C4-2B (cell line): ENCODE measurements around the gene ARNT2.
A peak's percentile ranks its signal among the peaks of the same experiment; 100 is the strongest.
"Not testable (repeated sequence)": the region's sequence is repeated elsewhere in the genome, so short reads cannot be mapped to it uniquely, and the experiment has no call there.

Source experiments
- H3K27ac ChIP-seq: fragments of 450-650 bp; 2 replicates; pipeline ENCODE4 v1.5.1; 2017
- ZFX ChIP-seq: fragments of 450-650 bp; IDR thresholded peaks from 2 replicates; pipeline ENCODE4 v1.6.1; 2017
- TF ChIP-seq, protein P1 (sequence below): fragments of 450-650 bp; conservative IDR thresholded peaks from 2 replicates; pipeline ENCODE4 v1.5.1; 2017; ENCODE audit warnings: mild to moderate bottlenecking

ARNT2 gene

DNA sequence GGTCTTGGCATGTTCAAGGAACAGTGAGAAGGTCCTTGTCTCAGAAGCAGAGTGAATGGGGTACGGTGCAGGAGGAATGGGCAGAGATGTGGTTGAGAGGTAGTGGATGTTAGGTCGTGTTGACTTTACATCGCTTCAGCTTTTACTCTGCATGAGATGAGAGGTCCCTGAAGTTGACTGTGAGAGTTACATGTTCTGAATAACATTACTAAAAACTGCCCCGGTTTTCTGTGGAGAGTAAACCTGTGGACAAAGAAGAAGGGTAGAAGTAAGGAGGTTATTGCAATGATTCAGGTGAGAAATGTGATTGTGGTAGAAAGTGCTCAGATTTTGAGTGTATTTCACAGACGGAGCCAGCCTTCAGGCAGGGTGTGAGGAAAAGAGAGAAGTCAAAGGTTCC lies 105.6 kb downstream of the ARNT2 start:
- TF ChIP-seq, protein P1, sequence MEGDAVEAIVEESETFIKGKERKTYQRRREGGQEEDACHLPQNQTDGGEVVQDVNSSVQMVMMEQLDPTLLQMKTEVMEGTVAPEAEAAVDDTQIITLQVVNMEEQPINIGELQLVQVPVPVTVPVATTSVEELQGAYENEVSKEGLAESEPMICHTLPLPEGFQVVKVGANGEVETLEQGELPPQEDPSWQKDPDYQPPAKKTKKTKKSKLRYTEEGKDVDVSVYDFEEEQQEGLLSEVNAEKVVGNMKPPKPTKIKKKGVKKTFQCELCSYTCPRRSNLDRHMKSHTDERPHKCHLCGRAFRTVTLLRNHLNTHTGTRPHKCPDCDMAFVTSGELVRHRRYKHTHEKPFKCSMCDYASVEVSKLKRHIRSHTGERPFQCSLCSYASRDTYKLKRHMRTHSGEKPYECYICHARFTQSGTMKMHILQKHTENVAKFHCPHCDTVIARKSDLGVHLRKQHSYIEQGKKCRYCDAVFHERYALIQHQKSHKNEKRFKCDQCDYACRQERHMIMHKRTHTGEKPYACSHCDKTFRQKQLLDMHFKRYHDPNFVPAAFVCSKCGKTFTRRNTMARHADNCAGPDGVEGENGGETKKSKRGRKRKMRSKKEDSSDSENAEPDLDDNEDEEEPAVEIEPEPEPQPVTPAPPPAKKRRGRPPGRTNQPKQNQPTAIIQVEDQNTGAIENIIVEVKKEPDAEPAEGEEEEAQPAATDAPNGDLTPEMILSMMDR = no peak
- no peak for TF ChIP-seq ZFX
- H3K27ac ChIP-seq = no peak overlapping the region

DNA sequence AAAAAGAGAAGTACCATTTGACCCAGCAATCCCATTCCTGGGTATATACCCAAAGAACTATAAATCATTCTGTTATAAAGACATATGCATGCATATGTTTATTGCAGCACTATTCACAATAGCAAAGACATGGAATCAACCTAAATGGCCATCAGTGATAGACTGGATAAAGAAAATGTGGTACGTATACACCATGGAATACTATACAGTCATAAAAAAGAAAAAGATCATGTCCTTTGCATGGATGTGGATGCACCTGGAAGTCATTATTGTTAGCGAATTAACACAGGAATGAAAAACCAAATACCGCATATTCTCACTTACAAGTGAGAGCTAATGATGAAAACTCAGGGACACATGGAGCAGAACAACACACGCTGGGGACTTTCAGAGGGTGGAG lies 106.8 kb downstream of the ARNT2 start:
- not testable (repeated sequence) for H3K27ac ChIP-seq

DNA sequence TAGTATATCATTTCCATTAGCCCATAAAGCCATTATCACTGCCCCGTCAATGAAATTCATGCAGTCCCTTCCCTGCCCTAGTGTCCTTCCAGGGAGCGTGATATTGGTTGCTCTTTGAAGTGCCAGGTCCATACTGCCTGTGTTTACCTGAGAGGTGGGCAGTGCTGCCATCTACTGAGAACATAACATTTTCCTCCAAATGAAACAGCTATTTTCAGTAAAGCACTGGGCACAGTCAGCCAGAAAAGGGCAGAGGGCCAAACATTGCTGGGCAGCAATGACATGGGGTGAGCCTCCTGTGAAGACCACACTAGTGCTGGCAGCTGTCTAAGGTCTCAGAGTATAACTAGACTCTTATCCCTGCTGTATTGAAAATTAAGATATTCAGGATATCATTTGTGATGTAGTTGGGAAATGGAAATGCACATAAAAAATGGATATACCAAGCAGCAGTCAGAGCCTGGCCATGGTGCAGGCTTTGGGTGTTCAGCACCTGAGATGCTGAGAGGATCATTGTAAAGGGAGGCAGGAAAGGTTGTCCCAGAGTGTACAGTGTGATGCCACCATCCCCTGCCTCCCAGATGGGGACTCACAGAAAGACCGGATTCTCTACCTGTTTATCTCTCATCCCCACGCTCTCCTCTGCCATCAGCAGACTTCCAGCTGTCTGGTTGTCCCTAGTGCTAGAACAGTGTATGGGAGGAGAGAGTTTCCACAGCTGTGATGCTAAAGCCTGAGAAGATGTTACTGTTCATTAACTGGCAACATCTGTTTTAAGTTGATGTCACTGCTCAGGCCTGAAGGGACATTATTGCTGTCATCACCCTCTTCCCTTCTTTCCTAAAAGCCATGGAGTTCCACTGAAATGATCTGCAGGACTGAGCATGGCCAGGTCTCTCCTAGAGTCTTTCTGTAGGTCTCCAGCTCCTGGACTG lies 108.8 kb downstream of the ARNT2 start:
- no peak for TF ChIP-seq ZFX
- TF ChIP-seq, protein P1 = peak; percentile 50
- no peak overlapping the region for H3K27ac ChIP-seq

DNA sequence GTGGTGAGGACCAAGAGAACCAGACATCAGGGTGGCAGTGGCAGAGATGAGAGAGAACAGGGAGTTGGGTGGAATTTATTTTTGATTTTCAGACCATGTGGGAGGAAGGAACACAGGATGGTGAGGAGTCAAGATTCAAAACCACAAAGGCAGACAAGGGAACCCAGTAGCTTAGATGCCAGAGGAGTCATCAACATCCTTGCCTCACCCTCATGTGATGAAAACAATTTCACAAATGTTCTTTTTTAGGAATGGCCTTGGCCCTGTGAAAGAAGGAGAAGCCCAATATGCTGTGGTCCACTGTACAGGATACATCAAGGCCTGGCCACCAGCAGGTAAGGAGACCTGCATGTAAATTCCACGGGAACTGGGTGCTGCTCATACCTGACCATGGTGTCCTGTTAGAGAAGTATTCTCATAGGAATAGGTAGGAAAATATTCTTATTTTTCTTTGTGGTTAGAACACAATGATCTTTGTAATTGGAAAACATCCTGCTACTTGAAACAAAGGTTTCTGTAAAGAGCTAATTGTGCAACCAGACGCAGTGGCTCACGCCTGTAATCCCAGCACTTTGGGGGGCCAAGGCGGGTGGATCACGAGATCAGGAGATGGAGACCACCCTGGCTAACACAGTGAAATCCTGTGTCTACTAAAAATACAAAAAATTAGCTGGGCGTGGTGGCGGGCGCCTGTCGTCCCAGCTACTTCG lies 110.0 kb downstream of the ARNT2 start:
- no peak overlapping the region for H3K27ac ChIP-seq
- TF ChIP-seq, protein P1 = no peak

DNA sequence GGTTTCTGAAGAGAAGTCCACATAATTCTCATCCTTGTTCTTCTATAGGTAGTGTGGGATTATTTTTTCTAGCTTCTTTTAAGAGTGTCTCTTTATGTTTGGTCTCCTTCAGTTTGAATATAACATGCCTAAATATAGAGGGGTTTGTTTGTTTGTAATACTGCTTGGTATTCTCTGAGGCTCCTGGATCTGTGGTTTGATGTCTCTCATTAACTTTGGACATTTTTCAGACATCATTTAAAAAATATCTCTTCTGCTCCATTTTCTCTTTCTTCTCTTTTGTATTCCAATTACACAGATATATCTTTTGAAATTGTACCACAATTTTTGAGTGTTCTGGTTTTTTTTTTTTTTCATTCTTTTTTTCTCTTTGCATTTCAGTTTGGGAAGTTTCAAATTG lies 113.1 kb downstream of the ARNT2 start:
- no peak for TF ChIP-seq ZFX
- H3K27ac ChIP-seq = no peak overlapping the region

DNA sequence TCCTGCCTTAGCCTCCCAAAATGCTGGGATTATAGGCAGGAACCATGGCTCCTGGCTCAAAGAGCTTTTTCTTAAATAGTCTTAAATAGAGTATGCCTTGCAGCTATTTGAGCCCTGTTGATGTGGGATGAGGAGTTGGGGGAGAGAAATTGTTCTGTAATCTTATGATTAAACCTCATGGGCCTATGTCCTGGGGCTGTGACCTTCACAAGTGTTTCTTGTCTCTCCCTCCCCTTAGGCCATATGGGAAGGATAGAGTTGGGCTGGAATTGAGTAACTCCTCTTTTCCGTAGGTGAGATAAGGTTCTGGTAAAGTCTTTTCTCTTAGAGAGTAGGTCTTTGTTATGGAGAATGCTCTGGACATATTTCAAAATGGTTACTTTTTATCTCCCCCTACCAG lies 114.3 kb downstream of the ARNT2 start:
- no peak for TF ChIP-seq ZFX
- TF ChIP-seq, protein P1 = no peak
- no peak overlapping the region for H3K27ac ChIP-seq

DNA sequence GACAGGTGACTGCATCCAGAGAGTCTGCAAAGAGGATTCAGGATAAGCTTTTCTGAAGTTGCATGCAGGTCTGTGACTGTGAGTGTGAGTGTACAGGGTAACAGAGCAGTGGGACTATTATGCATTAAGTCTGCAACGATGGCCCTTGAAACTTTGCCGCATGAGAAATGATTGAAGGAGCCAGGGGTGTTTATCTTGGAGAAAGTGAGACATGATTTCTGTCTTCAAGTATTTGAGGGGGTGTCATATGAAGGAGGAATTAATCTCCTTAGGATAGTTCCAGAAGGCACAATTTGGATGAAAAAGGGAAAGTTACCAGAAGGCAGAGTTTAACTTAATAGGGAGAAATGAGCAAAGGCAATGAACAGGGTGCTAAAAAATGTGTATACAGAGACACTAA lies 119.6 kb downstream of the ARNT2 start:
- TF ChIP-seq, protein P1 = no peak
- no peak for TF ChIP-seq ZFX
- no peak overlapping the region for H3K27ac ChIP-seq

DNA sequence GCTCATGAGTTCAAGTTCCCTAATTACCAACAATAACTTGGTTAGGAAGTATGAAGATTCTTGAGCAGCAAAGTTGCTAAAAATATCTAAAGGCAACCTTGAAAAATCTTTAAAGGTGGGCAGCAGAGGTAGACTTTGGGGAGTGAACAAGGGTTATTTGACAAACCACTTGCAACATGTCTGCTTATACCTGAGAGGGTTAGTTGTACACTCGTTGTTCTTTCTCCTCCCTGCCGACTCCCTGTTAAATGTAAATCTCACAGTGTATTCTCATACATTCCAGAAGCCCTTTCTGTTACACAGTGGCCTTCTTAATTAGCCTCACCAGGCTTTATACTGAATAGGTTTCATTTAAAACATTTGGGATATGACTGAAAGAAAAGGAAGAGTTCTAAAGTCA lies 121.7 kb downstream of the ARNT2 start:
- no peak overlapping the region for H3K27ac ChIP-seq
- TF ChIP-seq ZFX = no peak
- TF ChIP-seq, protein P1 = no peak
